Epithelial cell of esophagus (primary cell): ENCODE data around the gene ERVMER34-1.

Experiments used
- DNase-seq: peaks from one replicate; pipeline ENCODE4 v3.0.0; 2010; ENCODE audit warnings: low read depth
- H3K4me3 ChIP-seq: 2 replicates; pipeline ENCODE4 v1.5.1; 2011; ENCODE audit warnings: mild to moderate bottlenecking, low read length, control low read depth
- TF ChIP-seq, protein P1 (sequence below): IDR thresholded peaks from 2 replicates; pipeline ENCODE4 v1.5.1; 2011; ENCODE audit warnings: low read depth, mild to moderate bottlenecking, low read length, control low read depth, inconsistent platforms; ENCODE audit not compliant: insufficient read depth; ENCODE audit errors: missing control alignments

ERVMER34-1 gene

DNA sequence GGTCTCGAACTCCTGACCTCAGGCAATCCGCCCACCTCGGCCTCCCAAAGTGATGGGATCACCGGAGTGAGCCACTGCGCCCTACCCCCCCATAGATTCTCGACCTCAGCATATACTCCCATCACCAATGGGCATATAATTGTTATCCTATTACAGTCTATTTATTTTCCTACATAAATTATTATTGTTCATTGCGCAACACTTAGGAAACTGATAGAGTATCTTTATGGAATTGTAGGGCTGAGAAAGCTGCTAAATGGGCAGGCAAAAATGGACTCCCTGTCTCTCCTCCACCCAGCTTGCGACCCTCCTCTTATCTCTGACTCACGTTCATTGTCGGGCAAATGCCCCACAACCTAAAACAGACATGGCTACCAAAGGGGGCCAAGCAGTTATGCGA lies 1.0 kb downstream of the ERVMER34-1 start:
- no peak overlapping the region for H3K4me3 ChIP-seq
- TF ChIP-seq, protein P1, sequence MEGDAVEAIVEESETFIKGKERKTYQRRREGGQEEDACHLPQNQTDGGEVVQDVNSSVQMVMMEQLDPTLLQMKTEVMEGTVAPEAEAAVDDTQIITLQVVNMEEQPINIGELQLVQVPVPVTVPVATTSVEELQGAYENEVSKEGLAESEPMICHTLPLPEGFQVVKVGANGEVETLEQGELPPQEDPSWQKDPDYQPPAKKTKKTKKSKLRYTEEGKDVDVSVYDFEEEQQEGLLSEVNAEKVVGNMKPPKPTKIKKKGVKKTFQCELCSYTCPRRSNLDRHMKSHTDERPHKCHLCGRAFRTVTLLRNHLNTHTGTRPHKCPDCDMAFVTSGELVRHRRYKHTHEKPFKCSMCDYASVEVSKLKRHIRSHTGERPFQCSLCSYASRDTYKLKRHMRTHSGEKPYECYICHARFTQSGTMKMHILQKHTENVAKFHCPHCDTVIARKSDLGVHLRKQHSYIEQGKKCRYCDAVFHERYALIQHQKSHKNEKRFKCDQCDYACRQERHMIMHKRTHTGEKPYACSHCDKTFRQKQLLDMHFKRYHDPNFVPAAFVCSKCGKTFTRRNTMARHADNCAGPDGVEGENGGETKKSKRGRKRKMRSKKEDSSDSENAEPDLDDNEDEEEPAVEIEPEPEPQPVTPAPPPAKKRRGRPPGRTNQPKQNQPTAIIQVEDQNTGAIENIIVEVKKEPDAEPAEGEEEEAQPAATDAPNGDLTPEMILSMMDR, result no peak

DNA sequence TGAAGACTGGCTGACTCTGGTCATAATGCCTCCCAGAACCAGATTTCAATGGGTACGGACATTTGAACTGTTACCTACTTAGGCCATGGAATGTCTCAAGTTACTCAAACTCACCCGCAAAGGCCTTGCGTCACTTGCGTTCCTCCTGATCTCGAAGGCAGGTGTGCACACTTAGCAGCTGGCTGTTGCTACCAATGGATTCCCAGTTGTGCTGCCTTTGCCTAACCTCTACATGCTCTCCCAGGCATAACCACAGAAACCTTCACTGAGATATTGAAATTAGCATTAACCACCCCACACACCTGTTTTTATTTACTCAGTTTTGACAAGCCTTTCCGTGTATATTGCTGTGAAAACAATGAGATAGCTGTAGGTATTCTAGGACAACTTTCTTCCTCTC lies 2.8 kb downstream of the ERVMER34-1 start:
- no peak for DNase-seq
- TF ChIP-seq, protein P1, result no peak
- no peak overlapping the region for H3K4me3 ChIP-seq

More for the DNA sequence above, 1.0 kb downstream of the ERVMER34-1 start:
- DNase-seq, result no peak

DNA sequence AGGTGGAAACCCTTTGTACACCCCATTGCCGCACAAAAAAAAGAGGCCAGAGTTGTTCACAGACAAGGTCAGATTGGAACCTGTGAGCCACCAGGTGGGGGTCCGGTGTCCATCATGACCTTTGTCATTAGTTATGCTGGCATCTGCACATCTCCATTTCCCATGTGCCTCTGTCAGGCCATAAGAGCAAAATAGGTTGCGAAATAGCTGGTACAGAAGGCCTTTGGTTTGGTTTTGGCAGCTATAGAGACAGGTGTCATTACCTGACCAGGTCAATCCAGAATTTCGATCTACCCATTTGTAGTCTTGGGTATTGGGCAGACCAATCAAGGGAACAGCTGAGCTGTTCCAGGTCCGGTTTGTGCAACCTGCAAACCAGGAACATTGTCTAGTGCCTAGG lies 6.6 kb downstream of the ERVMER34-1 start:
- no peak overlapping the region for H3K4me3 ChIP-seq
- TF ChIP-seq, protein P1, result no peak
- DNase-seq, result no peak

DNA sequence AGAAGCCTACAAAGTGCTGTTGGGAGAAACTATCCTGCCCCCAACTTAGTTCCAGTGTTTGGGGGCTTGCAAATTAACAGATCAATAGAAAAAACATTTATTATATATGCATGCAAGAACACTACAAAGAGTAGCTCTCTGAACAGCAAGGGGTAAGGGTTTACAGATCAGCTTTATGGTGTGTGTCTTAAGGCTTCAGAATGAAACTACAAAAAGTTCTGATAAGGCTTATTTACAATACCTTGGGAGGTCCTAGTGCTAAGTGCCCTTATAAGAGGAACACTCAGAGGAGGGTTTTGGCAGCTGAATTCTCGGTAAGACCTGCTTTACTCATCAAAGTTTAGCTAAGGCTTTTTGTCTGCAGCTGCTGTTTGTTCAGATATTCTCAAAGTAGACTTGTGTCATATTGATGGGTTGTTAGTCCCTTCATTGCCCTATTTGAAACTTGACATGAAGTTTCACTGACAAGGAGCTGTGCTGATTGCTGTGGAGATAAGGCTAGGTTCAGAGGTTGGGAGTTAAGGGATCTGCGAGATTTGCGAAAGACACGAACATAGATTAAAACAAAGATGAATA lies 7.7 kb downstream of the ERVMER34-1 start:
- TF ChIP-seq, protein P1, result no peak
- no peak overlapping the region for H3K4me3 ChIP-seq
- DNase-seq, result no peak

DNA sequence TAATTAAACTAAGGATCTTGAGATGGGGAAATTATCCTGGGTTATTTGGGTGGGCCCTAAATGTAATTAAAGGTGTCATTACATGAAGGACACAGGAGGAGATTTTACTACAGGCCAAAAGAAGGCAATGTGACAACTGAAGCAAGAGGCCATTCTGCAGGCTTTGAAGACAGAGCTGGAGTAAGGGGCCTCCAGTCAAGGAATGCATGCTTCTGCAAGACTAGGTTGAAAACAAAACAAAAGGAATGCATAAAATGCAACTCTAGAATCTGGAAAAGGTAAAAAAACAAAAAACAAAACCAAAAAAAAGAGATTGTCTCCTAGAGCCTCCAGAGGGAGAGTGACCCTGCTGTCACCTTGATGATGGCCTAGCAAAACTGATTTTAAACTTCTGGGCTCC lies 21.6 kb downstream of the ERVMER34-1 start:
- TF ChIP-seq, protein P1, result no peak
- no peak for DNase-seq
- no peak overlapping the region for H3K4me3 ChIP-seq

DNA sequence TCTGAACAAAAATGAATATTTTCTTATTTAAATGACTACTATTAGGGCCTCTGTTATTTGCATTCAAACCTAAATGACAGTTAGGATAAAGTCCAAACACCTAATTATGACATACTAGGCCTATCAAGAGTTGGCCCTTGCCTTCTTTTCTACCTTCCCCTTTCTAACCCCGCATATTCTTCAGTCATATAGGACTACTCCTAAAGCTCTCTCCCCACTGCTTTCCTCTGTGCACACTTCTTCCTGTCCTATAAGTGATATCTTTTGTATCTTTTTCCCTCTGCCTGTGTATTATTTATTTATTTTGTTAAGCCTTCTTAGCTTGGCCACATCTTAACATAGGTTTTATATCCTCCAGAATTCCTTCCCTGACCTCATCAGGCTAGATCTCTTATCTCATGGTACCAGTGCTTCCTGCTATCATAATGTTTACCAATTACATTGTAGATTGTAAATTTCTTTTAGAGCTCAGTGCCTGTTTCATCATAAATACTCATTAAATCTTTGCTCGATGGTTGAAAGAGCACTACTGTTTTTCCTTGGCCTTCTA lies 22.5 kb downstream of the ERVMER34-1 start:
- no peak for DNase-seq
- TF ChIP-seq, protein P1, result no peak
- no peak overlapping the region for H3K4me3 ChIP-seq
